ENCODE measurements around the gene CSF3R.

CSF3R gene

DNA sequence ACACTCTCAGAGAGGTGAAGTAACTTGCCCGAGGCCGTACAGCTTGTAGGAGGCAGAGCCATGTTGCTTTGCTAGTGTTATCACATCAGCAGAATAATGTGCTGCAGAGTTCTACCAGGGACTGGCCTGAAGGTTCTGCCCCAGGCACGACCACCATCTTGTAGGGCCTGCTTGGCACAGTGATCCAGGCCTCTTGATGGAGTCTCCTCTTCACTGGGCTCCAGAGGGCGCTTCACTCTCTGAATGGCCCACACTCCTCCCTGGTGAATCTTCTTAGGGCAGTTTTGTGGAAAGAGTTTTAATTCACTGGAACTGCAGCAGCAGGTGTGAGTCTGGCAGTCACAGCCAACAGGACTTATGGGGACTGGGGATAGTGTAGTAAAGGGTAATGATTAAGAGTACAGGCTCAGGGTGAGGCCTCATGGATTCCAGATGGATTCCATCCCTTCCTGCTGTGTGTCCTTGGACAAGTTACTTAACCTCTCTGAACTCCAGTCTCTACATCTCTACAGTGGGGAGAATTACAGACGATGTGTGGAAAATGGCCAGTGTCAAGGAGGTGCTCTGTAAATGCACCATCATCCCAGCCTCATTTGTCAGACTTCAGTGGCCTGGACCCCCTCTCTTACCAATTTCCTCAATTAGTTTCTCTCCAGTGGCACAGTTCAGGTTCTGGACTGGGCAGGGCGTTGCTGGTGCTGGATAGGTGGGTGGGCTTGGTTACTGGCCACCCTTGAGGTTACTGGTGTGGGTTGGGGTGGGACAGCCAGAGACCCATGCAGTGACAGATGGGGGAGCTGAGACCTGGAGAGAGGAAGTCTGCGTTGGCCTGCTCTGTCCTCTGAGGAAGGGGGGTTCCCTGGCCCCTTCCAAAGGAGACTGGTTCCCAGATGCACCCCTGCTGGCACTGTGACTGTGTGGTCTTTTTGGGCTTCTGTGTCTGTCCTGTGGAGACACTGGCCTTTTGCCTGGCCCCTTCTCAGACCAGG, 45.9 kb upstream of the CSF3R start:
- H3K36me3 Mint-ChIP-seq (ENCODE audit: low read depth), result no peaks in the 10 kb centered on the region
- H3K4me3 Mint-ChIP-seq, result no peak overlapping the region
- no peaks in the 10 kb centered on the region for H3K4me1 Mint-ChIP-seq
- TF ChIP-seq, protein P1, sequence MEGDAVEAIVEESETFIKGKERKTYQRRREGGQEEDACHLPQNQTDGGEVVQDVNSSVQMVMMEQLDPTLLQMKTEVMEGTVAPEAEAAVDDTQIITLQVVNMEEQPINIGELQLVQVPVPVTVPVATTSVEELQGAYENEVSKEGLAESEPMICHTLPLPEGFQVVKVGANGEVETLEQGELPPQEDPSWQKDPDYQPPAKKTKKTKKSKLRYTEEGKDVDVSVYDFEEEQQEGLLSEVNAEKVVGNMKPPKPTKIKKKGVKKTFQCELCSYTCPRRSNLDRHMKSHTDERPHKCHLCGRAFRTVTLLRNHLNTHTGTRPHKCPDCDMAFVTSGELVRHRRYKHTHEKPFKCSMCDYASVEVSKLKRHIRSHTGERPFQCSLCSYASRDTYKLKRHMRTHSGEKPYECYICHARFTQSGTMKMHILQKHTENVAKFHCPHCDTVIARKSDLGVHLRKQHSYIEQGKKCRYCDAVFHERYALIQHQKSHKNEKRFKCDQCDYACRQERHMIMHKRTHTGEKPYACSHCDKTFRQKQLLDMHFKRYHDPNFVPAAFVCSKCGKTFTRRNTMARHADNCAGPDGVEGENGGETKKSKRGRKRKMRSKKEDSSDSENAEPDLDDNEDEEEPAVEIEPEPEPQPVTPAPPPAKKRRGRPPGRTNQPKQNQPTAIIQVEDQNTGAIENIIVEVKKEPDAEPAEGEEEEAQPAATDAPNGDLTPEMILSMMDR (IDR thresholded peaks at IDR 0.05; ENCODE audit: unreplicated experiment in 3 of 3), result no peak
- H3K27me3 Mint-ChIP-seq (ENCODE audit: low read depth), result peaks cover 23% of the 10 kb centered on the region
- H3K27ac Mint-ChIP-seq, result no peak overlapping the region
- H3K9me3 Mint-ChIP-seq, result no peaks in the 10 kb centered on the region

- Mint-ChIP-seq H3K4me1 (no peaks in the 10 kb centered on the region), H3K4me3 (no peak overlapping the region), H3K27me3 (ENCODE audit: low read depth) (peaks cover 12% of the 10 kb centered on the region), H3K27ac (no peak overlapping the region), H3K36me3 (ENCODE audit: low read depth) (no peaks in the 10 kb centered on the region), H3K9me3 (no peaks in the 10 kb centered on the region)
- TF ChIP-seq, protein P1 (IDR thresholded peaks at IDR 0.05; ENCODE audit: unreplicated experiment in 3 of 3), result no peak
These were observed 42.5 kb upstream of the CSF3R start for GRCh38 chr1:36525166-36525565.

DNA sequence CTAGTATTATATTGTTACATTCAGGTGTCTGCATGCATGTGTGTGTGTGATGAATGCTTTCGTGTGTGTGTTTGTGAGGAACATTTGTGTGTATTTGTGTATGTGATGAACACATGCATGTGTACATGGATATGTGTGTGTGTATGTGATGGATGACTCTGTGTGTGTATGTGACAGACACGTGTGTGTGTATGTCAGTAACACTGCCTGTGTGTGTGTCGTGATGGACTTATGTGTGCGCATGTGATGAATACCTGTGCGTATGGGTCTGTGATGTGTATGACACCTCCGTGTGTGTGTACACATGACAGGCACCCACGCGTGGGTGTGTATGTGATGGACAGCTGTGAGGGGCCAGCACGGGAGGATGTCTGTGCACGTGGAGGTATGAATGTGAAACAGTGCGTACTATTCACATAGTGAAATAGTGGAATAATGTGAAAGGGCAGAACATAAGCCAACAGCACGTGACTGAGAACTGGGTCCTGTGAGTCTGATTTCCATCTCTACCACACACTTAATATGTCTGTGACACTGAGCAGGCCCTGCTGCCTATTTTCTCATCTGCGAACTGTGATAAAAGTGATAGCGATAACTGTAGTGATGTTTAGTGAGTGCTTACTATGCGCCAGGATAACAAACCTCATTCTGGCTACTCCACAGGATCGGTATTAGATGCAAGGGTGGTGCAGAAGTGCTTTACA, 41.8 kb upstream of the CSF3R start:
- peaks cover under 1% of the 10 kb centered on the region for H3K4me1 Mint-ChIP-seq
- H3K27me3 Mint-ChIP-seq (ENCODE audit: low read depth), result peaks cover 9% of the 10 kb centered on the region

DNA sequence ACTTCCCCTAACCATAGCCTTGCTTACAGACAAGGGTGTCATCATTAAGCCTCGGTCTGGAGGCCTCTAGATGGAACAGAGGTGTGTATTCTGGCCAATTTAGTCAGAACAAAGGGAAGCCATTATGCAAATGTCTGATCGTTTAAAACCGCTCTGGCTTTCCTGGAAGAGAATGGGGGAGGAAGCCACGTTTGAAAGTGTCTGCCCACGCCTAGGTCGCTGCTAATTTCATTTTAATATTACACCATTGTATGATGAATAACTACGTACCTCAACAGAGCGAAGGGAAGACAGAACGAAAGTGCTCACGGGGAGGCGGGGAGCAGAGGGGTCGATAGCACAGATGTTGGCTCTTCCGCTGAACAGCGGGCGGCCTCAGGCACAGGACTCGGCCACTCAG, 41.1 kb upstream of the CSF3R start:
- Mint-ChIP-seq H3K27ac (no peak overlapping the region), H3K4me1 (peaks cover 5% of the 10 kb centered on the region), H3K9me3 (no peaks in the 10 kb centered on the region), H3K27me3 (ENCODE audit: low read depth) (peaks cover 9% of the 10 kb centered on the region), H3K36me3 (ENCODE audit: low read depth) (no peaks in the 10 kb centered on the region), H3K4me3 (no peak overlapping the region)
- TF ChIP-seq, protein P1 (IDR thresholded peaks at IDR 0.05; ENCODE audit: unreplicated experiment in 3 of 3), result no peak

More for the DNA sequence above, 41.8 kb upstream of the CSF3R start:
- TF ChIP-seq, protein P1 (IDR thresholded peaks at IDR 0.05; ENCODE audit: unreplicated experiment in 3 of 3), result no peak
- Mint-ChIP-seq H3K27ac (no peak overlapping the region), H3K36me3 (ENCODE audit: low read depth) (no peaks in the 10 kb centered on the region), H3K9me3 (no peaks in the 10 kb centered on the region), H3K4me3 (no peak overlapping the region)

DNA sequence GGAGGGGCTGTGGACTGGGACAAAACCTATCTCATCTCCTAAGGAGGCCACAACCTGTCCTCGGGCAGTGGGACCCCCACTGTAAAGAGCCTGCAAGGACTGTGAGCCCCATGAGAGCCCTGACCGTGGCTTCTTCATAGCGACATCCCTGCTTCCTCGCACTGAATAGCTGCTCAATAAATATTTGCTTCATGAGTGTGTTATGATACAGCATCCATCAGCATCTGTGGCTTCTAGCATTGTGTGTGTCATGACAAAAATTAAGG, 40.5 kb upstream of the CSF3R start:
- TF ChIP-seq, protein P1 (IDR thresholded peaks at IDR 0.05; ENCODE audit: unreplicated experiment in 3 of 3), result no peak
- H3K27ac Mint-ChIP-seq, result no peak overlapping the region
- no peaks in the 10 kb centered on the region for H3K9me3 Mint-ChIP-seq
- peaks cover 9% of the 10 kb centered on the region for H3K27me3 Mint-ChIP-seq (ENCODE audit: low read depth)
- H3K36me3 Mint-ChIP-seq (ENCODE audit: low read depth), result no peaks in the 10 kb centered on the region
- H3K4me3 Mint-ChIP-seq, result no peak overlapping the region
- H3K4me1 Mint-ChIP-seq, result peaks cover 5% of the 10 kb centered on the region

All from nephron (organoid).